HG03354 (cell line): Measurements from ENCODE around the gene KCNJ3.

Experiments used
- ATAC-seq: cut with Tn5 transposase; IDR thresholded peaks from one replicate; pipeline ENCODE4 v1.9.1; 2021; ENCODE audit warnings: mild to moderate bottlenecking; ENCODE audit not compliant: unreplicated experiment, poor library complexity, severe bottlenecking

KCNJ3 gene

GRCh38 chr2:154704991-154705390 lies 6.5 kb downstream of the KCNJ3 start:
- ATAC-seq: no peak

DNA sequence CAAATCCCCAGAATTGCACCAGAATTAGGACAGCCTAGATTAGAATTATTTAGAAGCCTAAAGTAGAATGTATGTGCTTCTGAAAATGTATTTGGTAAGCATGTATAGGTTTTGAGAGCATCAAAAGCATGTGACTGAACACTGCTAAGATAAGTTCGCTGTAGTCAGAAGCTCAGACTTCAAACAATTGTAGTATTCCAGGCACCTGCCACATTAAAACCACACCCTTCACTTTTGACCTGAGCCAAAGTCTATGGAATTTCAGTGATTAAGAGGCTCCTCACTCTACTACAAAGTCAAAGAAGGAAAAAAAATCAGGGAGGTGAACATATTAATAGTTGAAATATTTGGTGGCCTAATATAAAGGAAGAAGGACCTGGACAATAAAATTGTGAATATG lies 8.2 kb downstream of the KCNJ3 start:
- ATAC-seq: no peak

DNA sequence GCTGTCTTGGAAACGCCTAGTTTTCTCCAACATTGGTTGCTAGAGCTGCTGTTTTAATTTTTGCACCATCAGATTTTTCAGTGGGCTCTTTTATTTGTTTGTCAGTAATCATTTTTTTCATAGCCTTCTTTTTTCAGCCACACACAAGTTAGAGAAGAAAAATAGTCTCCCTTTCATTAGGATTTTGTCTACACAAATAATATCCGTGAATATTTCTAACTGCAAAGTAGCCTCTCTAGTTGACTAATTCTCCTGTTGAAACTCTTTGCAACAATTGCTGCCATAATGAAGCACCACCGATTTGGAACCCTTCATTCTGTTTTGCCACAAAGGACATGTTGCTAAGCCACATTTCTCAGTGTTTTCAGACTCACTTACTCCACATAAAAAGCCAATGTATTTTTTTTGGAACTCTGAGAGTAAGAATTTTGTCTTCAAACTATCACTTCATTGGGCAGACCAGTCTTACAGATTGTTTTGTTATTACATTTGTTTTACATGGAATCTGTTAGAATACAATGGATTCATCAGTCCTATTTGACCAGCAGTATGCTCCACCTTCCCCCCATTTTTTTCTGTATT lies 9.6 kb downstream of the KCNJ3 start:
- ATAC-seq: no peak

- ATAC-seq: no peak
Observed at GRCh38 chr2:154709215-154709614, 10.7 kb downstream of the KCNJ3 start.

DNA sequence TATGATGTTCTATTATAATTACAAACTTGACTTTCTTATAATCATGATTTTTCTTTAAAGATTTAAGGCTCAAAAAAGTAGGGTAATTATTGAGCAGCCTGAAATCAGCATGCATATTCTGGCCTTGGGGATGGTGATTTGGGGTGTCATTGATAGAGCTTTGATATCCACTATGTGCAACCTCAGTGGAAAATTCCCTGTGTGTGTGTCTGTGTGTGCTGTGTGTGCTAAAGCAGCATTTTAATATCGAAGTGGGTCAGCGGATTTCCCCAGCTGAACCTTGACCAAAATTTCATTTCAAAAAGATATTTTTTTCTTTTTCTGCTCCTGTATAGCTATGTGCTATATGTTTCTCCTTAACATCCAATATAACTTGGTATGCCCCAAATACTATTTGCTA lies 11.6 kb downstream of the KCNJ3 start:
- ATAC-seq: no peak

- no peak for ATAC-seq
Observed at GRCh38 chr2:154710685-154711084, 12.2 kb downstream of the KCNJ3 start.

GRCh38 chr2:154713675-154714074 lies 15.2 kb downstream of the KCNJ3 start:
- ATAC-seq: no peak

- no peak for ATAC-seq
Observed at GRCh38 chr2:154720651-154721050, 22.2 kb downstream of the KCNJ3 start.

DNA sequence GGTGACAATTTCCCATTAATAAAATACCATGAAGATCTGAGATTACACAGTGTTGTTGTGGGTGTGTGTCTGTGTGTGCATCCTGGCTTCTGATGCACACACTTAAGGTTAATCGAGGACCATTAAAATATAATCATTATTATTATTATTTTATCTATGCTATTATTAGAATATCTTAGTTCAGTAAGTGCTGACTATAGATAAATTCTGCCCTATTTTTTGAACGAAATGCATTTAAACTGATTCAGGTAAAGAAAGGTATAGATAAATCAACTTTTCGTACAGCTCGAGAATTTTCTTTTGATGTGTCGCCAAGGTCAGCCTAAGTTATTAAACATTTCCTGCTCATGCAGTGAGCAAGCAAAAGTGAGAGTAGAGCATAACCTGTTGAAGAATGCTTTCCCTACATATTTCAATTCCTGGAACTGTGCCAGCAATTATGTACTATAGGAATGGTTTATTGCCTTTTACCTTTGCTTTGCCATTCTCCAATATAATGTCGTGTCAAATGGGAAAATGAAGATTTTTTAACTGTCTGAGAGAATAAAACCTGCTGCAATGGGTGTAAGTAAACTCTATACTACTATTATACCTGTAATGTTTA lies 25.8 kb downstream of the KCNJ3 start:
- ATAC-seq: no peak

DNA sequence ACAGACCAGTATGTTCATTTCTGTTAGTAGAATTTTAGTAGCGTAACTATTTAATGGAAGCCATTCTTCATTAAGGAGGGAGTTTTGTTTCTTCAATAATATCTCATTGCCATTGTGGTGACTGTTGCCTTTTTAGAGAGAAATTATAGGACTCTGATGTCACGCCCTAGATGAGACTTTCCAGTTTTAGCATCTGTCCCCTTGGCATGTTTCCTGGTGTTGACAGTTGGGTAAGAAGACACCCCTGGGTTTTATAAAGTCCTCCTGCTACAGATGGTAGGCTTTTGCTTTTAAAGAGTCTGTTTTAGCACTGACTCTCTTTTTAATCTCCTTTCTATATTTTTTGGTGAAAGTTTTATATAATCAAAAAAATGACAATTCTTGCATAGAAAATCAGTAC lies 41.9 kb downstream of the KCNJ3 start:
- ATAC-seq: no peak

- no peak for ATAC-seq
Observed at GRCh38 chr2:154758871-154759270, 60.4 kb downstream of the KCNJ3 start.

GRCh38 chr2:154762638-154763037 lies 64.1 kb downstream of the KCNJ3 start:
- no peak for ATAC-seq

DNA sequence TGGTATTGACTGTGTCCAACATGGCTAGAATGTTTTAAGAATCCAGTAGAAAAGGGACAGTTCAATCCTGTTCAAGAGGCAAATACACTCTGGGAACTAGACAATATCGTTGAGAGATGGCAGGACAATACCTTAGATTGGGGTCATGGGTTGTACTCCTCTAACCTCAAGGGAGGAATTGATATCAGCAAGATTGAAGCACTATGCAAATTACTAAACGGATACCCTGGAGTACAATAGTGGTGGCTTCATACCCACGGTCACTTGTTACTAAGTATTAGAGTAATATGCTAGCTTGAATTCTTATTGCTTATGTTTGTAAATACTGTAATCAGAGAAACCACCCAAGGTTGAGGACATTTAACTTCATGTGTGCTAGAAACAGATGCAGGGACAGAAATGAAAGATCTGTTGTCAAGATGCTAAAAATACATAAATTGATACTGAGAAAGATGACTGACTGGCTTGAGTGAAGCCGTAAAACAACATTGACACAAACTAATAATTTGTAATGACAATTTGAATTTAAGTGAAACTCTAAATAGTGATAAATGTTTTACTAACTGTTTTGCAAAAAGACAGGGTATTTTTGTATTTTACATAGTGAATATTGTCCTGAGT lies 73.3 kb downstream of the KCNJ3 start:
- no peak for ATAC-seq

DNA sequence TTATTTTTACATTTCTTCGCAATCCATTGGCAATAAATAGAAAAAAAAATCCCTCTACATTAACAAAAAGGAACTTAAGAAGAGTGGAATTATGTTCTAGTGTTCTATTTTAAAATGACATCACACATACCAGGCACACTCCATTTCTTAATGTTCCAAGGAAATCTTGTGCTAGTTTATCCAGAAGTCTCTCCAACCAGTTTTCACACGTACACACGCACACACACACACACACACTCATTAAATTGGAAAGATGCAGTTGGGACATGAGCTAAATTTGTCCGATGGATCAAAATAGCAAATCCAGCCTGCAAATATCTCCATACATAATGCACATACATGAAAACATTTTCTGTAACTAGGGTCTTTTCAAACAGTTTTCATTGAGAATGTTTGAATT lies 78.3 kb downstream of the KCNJ3 start:
- ATAC-seq: no peak

GRCh38 chr2:154794406-154794805 lies 95.9 kb downstream of the KCNJ3 start:
- ATAC-seq: no peak

GRCh38 chr2:154795651-154796050 lies 97.2 kb downstream of the KCNJ3 start:
- ATAC-seq: no peak

- ATAC-seq: no peak
Observed at GRCh38 chr2:154804451-154804850, 106.0 kb downstream of the KCNJ3 start.

DNA sequence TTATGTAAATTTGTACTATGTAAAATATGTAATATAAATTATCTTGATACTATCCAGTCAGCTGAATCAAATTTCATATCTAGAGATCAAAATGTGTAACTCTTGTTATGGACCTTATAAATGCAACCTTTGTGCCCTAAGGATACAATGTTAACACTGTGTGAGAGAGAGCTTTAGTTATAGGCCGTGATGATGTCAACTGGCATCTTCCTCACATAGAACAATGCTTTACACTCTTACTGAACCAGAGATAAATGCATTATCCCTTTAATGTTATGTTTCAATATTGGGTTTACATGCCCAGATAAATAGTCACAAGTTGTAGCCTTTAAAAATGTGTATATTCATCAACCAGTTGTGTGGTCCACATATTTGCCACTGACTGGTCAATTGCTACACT lies 115.1 kb downstream of the KCNJ3 start:
- ATAC-seq: no peak

DNA sequence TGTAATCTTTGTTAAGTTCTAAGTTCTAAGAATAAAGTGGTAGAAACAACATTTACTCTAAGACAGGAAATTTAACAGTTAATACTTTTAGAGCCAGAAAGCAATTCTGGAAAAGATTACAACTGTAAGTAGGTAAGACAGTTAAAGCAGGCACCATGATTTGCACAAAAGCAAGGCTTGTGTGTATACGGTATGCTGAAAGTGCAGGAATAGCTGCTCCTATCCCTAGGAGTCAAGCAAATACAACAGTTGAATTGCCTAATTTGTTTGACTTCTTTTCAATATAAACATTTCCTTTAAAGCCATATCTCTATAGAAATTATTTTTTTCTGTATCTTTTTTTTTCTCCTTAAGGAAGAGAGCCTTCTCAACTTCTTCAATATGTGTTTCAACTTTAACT lies 116.4 kb downstream of the KCNJ3 start:
- ATAC-seq: no peak

DNA sequence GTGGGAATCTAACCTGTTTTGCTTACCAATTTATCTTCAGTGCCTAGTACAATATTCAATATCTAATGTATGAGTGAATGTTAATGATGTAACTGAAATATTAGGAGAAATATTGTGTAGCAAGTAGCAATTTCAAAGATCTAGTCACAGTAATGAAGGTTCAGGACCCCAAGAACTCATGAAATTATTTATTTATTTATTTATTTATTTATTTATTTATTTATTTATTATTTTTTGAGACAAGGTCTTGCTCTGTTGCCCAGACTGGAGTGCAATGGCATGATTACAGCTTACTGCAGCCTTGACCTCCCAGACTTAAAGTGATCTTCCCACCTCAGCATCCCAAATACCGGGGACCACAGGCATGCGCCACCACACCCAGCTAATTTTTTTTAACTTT lies 126.9 kb downstream of the KCNJ3 start:
- no peak for ATAC-seq

DNA sequence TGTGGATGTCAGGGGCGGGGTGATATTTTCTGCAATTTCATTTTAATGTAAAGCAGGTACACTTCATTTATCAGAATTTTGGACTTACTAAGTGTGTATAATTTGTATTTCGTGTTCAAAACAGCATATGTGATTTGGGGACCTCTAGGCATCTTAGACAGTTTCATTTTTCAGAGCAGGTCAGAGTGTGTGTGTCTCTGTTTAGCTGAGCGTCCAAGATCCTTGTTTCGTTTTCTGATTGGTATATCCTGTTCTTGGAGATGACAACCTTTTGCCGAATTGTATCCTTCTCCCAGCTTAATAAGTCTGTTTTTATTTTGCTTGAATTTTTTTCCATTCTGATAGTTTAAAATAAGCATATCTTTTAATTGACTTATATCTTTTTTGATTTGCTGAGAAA lies 128.3 kb downstream of the KCNJ3 start:
- ATAC-seq: no peak

DNA sequence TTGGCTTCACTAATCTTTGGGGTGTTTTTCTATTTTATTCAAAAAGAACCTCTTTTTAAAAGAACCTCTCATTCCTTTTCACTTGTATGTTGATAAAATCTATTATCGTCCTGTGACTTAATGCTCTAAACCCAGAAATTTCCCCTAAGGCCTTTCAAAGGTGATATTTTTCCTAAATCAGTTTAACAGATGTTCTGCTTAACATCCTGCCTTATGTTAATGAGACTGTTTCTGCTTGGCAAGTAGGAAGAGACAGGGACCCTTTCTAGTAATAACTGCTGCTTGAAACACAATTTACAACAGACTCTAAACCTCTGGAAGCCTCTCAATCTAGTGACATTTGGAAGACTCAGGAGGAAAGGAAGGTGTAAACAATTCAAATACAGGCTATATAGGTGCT lies 128.8 kb downstream of the KCNJ3 start:
- no peak for ATAC-seq
